Inferior parietal cortex (tissue), 1 donor: ENCODE data around the gene APC2.
"Not testable (repeated sequence)": the region's sequence is repeated elsewhere in the genome, so short reads cannot be mapped to it uniquely, and the experiment has no call there.

ENCODE experiments used
- DNase-seq: peaks from one replicate; pipeline ENCODE4 v3.0.0-alpha.2; 2016; ENCODE audit errors: extremely low spot score

APC2 gene

GRCh38 chr19:1495799-1496713 lies 46.1 kb downstream of the APC2 start:
- no peak for DNase-seq

GRCh38 chr19:1496714-1497577 lies 47.0 kb downstream of the APC2 start:
- no peak for DNase-seq

GRCh38 chr19:1497578-1498235 lies 47.8 kb downstream of the APC2 start:
- no peak for DNase-seq

- DNase-seq: not testable (repeated sequence)
Measured at GRCh38 chr19:1499231-1499630, 49.3 kb downstream of the APC2 start.

- no peak for DNase-seq
Measured at GRCh38 chr19:1501200-1501595, 51.3 kb downstream of the APC2 start.

GRCh38 chr19:1502433-1503088 lies 52.6 kb downstream of the APC2 start:
- no peak for DNase-seq

- DNase-seq: peak; percentile 47
Measured at GRCh38 chr19:1503089-1503924, 53.4 kb downstream of the APC2 start.

GRCh38 chr19:1503925-1504773 lies 54.2 kb downstream of the APC2 start:
- no peak for DNase-seq

- no peak for DNase-seq
Measured at GRCh38 chr19:1505012-1505411, 55.1 kb downstream of the APC2 start.

- DNase-seq: no peak
Measured at GRCh38 chr19:1505991-1506881, 56.3 kb downstream of the APC2 start.

- DNase-seq: no peak
Measured at GRCh38 chr19:1507192-1507660, 57.3 kb downstream of the APC2 start.

GRCh38 chr19:1507763-1508506 lies 58.0 kb downstream of the APC2 start:
- peak; percentile 94 for DNase-seq

- DNase-seq: no peak
Measured at GRCh38 chr19:1508507-1508856, 58.6 kb downstream of the APC2 start.

- no peak for DNase-seq
Measured at GRCh38 chr19:1509602-1510441, 59.9 kb downstream of the APC2 start.

GRCh38 chr19:1510442-1510806 lies 60.5 kb downstream of the APC2 start:
- no peak for DNase-seq

GRCh38 chr19:1510807-1511206 lies 60.9 kb downstream of the APC2 start:
- no peak for DNase-seq
